Measurements from ENCODE around the gene PCK2.
A peak's percentile ranks its signal among the peaks of the same experiment; 100 is the strongest.

Gene PCK2

DNA sequence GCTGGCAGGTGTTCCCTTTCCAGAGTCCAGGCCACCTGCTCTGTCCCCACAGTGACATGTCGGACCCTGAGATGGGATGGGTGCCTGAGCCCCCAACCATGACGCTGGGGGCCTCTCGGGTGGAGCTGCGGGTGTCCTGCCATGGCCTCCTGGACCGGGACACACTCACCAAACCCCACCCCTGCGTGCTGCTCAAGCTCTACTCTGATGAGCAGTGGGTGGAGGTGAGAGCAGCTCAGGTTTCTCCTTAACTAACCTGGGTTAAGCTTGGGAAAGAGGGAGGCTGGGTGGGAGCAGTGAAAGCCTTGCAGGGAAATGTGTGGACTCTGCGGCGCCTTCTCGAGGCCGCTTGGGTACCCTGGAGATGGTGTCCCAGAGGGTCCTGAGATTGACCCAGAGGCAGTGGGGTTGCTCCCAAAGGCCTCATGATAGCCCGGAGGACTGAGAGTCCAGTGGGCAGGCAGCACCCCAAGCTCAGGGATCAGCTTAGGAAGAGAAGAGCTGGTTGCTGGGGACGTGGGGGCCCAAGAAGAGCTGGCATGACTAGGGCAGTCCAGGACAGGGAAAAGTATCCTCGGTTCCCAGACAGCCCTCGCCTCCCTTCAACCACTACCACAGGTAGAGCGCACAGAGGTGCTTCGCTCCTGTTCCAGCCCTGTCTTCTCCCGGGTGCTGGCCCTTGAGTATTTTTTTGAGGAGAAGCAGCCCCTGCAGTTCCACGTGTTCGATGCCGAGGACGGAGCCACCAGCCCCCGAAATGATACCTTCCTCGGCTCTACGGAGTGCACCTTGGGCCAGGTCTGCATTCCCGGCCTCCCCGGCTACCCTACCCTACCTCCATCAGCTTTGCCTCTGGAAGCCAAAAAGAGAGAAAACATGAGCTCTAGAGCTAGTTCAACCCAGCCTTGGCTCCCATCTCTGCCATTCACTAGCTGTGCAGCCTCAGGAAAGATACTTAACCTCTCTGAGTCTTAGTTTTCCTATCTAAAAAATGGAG is 20.9 kb upstream of the PCK2 start:
- no peak for DNase-seq
- no peak overlapping the region for H2AFZ ChIP-seq (ENCODE audit: low read length)
- H4K20me1 ChIP-seq (ENCODE audit: insufficient read depth, low read length) = no peaks in the 10 kb centered on the region
- H3K4me1 ChIP-seq (ENCODE audit: low read length) = 0 out of 2 replicates have a peak, but pooled peaks cover 4% of the 10 kb centered on the region
- no peak overlapping the region for H3K27ac ChIP-seq (ENCODE audit: low read length)
- no peaks in the 10 kb centered on the region for H3K9me2 ChIP-seq (replicated peaks; ENCODE audit: insufficient read depth, low read length)
- TF ChIP-seq EZH2 (optimal IDR thresholded peaks at IDR 0.05; ENCODE audit: low read depth, low read length) (no peak), EZH2phosphoT487 (IDR thresholded peaks at IDR 0.05; ENCODE audit: low read length) (no peak)
- TF ChIP-seq, protein P1, sequence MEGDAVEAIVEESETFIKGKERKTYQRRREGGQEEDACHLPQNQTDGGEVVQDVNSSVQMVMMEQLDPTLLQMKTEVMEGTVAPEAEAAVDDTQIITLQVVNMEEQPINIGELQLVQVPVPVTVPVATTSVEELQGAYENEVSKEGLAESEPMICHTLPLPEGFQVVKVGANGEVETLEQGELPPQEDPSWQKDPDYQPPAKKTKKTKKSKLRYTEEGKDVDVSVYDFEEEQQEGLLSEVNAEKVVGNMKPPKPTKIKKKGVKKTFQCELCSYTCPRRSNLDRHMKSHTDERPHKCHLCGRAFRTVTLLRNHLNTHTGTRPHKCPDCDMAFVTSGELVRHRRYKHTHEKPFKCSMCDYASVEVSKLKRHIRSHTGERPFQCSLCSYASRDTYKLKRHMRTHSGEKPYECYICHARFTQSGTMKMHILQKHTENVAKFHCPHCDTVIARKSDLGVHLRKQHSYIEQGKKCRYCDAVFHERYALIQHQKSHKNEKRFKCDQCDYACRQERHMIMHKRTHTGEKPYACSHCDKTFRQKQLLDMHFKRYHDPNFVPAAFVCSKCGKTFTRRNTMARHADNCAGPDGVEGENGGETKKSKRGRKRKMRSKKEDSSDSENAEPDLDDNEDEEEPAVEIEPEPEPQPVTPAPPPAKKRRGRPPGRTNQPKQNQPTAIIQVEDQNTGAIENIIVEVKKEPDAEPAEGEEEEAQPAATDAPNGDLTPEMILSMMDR (IDR thresholded peaks at IDR 0.05; ENCODE audit: low read length) = no peak
- H3K79me2 ChIP-seq (ENCODE audit: low read length) = no peaks in the 10 kb centered on the region
- no peaks in the 10 kb centered on the region for H3F3A ChIP-seq (ENCODE audit: insufficient read depth, low read length)
- no peaks in the 10 kb centered on the region for H3K9me3 ChIP-seq (replicated peaks; ENCODE audit: insufficient read depth, low read length)
- H3K4me2 ChIP-seq (ENCODE audit: low read depth, low read length) = no peak overlapping the region
- H3K27me3 ChIP-seq (replicated peaks; ENCODE audit: insufficient read depth, low read length) = no peaks in the 10 kb centered on the region
- no peak overlapping the region for H3K9ac ChIP-seq (ENCODE audit: low read length)
- no peaks in the 10 kb centered on the region for H3K36me3 ChIP-seq (replicated peaks; ENCODE audit: insufficient read depth, low read length)
- no peak overlapping the region for H3K4me3 ChIP-seq (ENCODE audit: low read length)

DNA sequence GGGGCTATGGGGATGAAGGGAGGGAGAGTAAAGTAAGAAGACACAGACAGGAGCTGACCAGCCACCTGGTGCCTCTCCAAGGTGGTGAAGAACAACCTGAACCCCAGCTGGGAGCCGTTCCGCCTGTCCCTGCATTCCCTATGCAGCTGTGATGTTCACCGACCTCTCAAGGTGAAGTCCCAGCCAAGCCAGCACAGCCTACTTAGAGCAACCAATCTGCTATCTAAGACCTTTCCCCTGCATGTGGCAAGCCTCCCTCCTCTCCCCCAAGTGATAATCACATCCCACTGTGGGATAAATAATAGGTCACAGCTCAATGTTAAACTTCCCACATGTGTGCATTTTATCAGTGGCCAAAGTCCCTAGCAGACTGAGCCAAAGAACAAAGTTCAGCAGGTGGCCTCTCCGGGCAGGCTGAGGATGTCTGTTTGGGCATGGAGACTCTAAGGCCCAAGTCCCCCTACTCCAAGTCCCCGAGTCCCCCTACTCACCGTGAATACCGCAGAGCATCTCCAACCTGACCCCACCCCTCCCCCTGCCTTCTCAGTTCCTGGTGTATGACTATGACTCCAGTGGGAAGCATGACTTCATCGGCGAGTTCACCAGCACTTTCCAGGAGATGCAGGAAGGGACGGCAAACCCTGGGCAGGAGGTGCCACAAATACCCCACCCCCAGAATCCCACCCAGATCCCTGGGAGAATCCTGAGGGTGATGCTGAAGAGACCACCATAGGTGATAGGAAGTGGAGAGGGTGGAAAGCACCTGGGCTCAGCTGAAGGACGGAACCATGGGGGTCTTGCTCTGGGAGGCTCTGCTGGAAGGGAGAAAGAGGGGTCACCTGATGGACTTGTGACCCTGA is 19.3 kb upstream of the PCK2 start:
- H3K4me3 ChIP-seq (ENCODE audit: low read length) = no peak overlapping the region
- no peaks in the 10 kb centered on the region for H3F3A ChIP-seq (ENCODE audit: insufficient read depth, low read length)
- H3K36me3 ChIP-seq (replicated peaks; ENCODE audit: insufficient read depth, low read length) = no peaks in the 10 kb centered on the region
- H3K9ac ChIP-seq (ENCODE audit: low read length) = no peak overlapping the region
- peak overlapping the region; percentile 21; the same call in 1 of the 2 replicates for H3K4me2 ChIP-seq (ENCODE audit: low read depth, low read length)
- no peaks in the 10 kb centered on the region for H3K9me3 ChIP-seq (replicated peaks; ENCODE audit: insufficient read depth, low read length)
- no peaks in the 10 kb centered on the region for H3K9me2 ChIP-seq (replicated peaks; ENCODE audit: insufficient read depth, low read length)
- DNase-seq = no peak
- no peaks in the 10 kb centered on the region for H4K20me1 ChIP-seq (ENCODE audit: insufficient read depth, low read length)
- H3K4me1 ChIP-seq (ENCODE audit: low read length) = 0 out of 2 replicates have a peak, but pooled peaks cover 4% of the 10 kb centered on the region
- H3K27me3 ChIP-seq (replicated peaks; ENCODE audit: insufficient read depth, low read length) = no peaks in the 10 kb centered on the region
- H3K79me2 ChIP-seq (ENCODE audit: low read length) = no peaks in the 10 kb centered on the region
- TF ChIP-seq EZH2phosphoT487 (IDR thresholded peaks at IDR 0.05; ENCODE audit: low read length) (no peak), EZH2 (optimal IDR thresholded peaks at IDR 0.05; ENCODE audit: low read depth, low read length) (no peak)
- TF ChIP-seq, protein P1 (IDR thresholded peaks at IDR 0.05; ENCODE audit: low read length) = no peak
- H2AFZ ChIP-seq (ENCODE audit: low read length) = no peak overlapping the region
- no peak overlapping the region for H3K27ac ChIP-seq (ENCODE audit: low read length)

DNA sequence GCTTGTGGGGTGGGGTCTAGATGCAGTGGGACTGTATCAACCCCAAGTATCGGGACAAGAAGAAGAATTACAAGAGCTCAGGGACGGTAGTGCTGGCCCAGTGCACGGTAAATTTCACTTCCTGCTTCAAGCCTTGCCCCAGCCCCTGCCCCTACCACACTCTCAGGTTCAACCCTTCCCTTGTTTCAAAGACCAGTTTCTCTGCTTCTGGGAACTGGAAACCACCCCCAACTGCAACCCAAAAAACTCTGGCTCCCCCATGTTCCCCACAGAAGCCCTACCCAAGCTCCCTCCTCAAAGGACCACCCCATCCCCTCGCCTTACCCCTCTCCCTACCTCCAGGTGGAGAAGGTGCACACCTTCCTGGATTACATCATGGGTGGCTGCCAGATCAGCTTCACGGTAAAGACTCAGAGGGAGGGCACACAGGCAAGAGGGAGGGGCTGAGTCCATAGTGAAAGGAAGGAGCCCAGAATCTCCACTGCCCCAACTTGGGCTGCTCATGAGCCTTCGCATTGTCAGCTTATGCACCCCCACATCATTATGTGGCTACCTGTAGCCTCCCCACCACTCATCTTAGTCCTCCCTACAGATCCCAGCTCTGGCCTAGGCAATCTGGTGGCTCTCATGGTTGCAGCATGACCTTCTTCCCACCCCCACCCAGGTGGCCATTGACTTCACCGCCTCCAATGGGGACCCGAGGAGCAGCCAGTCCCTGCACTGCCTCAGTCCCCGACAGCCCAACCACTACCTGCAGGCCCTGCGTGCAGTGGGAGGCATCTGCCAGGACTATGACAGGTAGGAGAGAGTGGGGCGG is 18.4 kb upstream of the PCK2 start:
- no peak for DNase-seq
- TF ChIP-seq EZH2phosphoT487 (IDR thresholded peaks at IDR 0.05; ENCODE audit: low read length) (no peak), EZH2 (optimal IDR thresholded peaks at IDR 0.05; ENCODE audit: low read depth, low read length) (no peak)
- TF ChIP-seq, protein P1 (IDR thresholded peaks at IDR 0.05; ENCODE audit: low read length) = no peak
- H3K9ac ChIP-seq (ENCODE audit: low read length) = no peak overlapping the region

More for the DNA sequence above, 18.4 kb upstream of the PCK2 start:
- H3K4me3 ChIP-seq (ENCODE audit: low read length) = no peak overlapping the region
- H3K9me2 ChIP-seq (replicated peaks; ENCODE audit: insufficient read depth, low read length) = no peaks in the 10 kb centered on the region
- H3K9me3 ChIP-seq (replicated peaks; ENCODE audit: insufficient read depth, low read length) = no peaks in the 10 kb centered on the region
- no peak overlapping the region for H3K27ac ChIP-seq (ENCODE audit: low read length)
- no peaks in the 10 kb centered on the region for H3K27me3 ChIP-seq (replicated peaks; ENCODE audit: insufficient read depth, low read length)
- H3K4me2 ChIP-seq (ENCODE audit: low read depth, low read length) = peak overlapping the region; percentile 21; the same call in 1 of the 2 replicates
- no peaks in the 10 kb centered on the region for H4K20me1 ChIP-seq (ENCODE audit: insufficient read depth, low read length)
- H3K36me3 ChIP-seq (replicated peaks; ENCODE audit: insufficient read depth, low read length) = no peaks in the 10 kb centered on the region
- H3K4me1 ChIP-seq (ENCODE audit: low read length) = peaks cover 10% of the 10 kb centered on the region
- no peaks in the 10 kb centered on the region for H3K79me2 ChIP-seq (ENCODE audit: low read length)
- H3F3A ChIP-seq (ENCODE audit: insufficient read depth, low read length) = no peaks in the 10 kb centered on the region
- H2AFZ ChIP-seq (ENCODE audit: low read length) = peak overlapping the region; percentile 56; the same call in 1 of the 2 replicates
